ENCODE measurements around the gene IFIT1. TPM values are rescaled to one million over a fixed set of nuclear protein-coding genes. Genes with fewer than 3 reads are reported as not detected.

Gene IFIT1
- total and polyA plus RNA-seq, 2 experiments from 2014 or later = 1.5 to 3.9 TPM

- no peak overlapping the region for H2AFZ ChIP-seq
- Mint-ChIP-seq H3K36me3 (ENCODE audit: low read depth) (peaks cover 5% of the 10 kb centered on the region; the same call in 2 of the 3 replicates), H3K9me3 (peaks cover 8% of the 10 kb centered on the region; the same call in 2 of the 3 replicates), H3K4me1 (no peaks in the 10 kb centered on the region), H3K27me3 (ENCODE audit: insufficient read depth, low read depth, poor library complexity) (no peaks in the 10 kb centered on the region), H3K27ac (no peak overlapping the region), H3K4me3 (no peak overlapping the region)
- H3K4me1 ChIP-seq (ENCODE audit: insufficient read depth) = 0 out of 2 replicates have a peak, but pooled peaks cover under 1% of the 10 kb centered on the region
- no peak overlapping the region for H3K27ac ChIP-seq (ENCODE audit: low read depth)
- TF ChIP-seq JUNB (IDR thresholded peaks at IDR 0.05; ENCODE audit: unreplicated experiment) (no peak), NANOG (IDR thresholded peaks at IDR 0.05; ENCODE audit: borderline replicate concordance) (no peak), POLR2AphosphoS5 (IDR thresholded peaks at IDR 0.05; ENCODE audit: low read depth) (no peak), STAT1 (IDR thresholded peaks at IDR 0.05; ENCODE audit: unreplicated experiment) (no peak), ZNF462 (CRISPR knock-in tag; IDR thresholded peaks at IDR 0.05) (no peak), CREB1 (CRISPR knock-in tag; IDR thresholded peaks at IDR 0.05; ENCODE audit: low read depth) (no peak), REST (IDR thresholded peaks at IDR 0.05; ENCODE audit: unreplicated experiment) (no peak)
- DNase-seq (ENCODE audit: low spot score) = no peak
- H3F3A ChIP-seq (replicated peaks; ENCODE audit: low read depth) = no peaks in the 10 kb centered on the region
- H4K20me1 ChIP-seq (replicated peaks; ENCODE audit: insufficient read depth) = no peaks in the 10 kb centered on the region
- H3K27me3 ChIP-seq (ENCODE audit: insufficient read depth) = no peaks in the 10 kb centered on the region
- no peak overlapping the region for H3K4me3 ChIP-seq
- no peaks in the 10 kb centered on the region for H3K79me2 ChIP-seq (replicated peaks; ENCODE audit: insufficient read depth)
- no peaks in the 10 kb centered on the region for H3K36me3 ChIP-seq (ENCODE audit: insufficient read depth)
- H3K4me2 ChIP-seq = no peak overlapping the region
- no peaks in the 10 kb centered on the region for H3K9me2 ChIP-seq (ENCODE audit: insufficient read depth)
- no peak for ATAC-seq
Measured at GRCh38 chr10:89398003-89398749, 5.8 kb downstream of the IFIT1 start.
